Measurements from ENCODE around the gene EXTL2.
"Not testable (repeated sequence)": the region's sequence is repeated elsewhere in the genome, so short reads cannot be mapped to it uniquely, and the experiment has no call there.

EXTL2 gene

DNA sequence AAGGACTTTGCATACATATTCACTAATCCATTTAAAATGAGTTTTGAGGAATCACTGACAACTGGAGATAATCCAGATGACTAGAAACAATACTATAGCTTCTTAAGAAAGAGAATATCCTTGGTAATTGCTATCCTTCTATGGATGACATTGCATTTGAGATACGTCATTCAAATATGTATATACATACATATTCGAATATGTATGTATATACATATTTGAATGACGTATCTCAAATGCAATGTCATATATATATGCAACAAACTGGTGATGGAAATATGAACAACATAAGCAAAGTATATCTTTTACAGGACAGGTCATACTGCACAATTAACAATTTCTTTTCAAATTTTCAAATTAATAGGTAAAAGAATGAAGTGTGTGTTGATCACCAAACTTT lies 41.7 kb downstream of the EXTL2 start:
- H3K27ac ChIP-seq, result no peak overlapping the region
- TF ChIP-seq ZFX (IDR thresholded peaks at IDR 0.05), result no peak
- TF ChIP-seq, protein P1, sequence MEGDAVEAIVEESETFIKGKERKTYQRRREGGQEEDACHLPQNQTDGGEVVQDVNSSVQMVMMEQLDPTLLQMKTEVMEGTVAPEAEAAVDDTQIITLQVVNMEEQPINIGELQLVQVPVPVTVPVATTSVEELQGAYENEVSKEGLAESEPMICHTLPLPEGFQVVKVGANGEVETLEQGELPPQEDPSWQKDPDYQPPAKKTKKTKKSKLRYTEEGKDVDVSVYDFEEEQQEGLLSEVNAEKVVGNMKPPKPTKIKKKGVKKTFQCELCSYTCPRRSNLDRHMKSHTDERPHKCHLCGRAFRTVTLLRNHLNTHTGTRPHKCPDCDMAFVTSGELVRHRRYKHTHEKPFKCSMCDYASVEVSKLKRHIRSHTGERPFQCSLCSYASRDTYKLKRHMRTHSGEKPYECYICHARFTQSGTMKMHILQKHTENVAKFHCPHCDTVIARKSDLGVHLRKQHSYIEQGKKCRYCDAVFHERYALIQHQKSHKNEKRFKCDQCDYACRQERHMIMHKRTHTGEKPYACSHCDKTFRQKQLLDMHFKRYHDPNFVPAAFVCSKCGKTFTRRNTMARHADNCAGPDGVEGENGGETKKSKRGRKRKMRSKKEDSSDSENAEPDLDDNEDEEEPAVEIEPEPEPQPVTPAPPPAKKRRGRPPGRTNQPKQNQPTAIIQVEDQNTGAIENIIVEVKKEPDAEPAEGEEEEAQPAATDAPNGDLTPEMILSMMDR (conservative IDR thresholded peaks at IDR 0.05), result no peak

DNA sequence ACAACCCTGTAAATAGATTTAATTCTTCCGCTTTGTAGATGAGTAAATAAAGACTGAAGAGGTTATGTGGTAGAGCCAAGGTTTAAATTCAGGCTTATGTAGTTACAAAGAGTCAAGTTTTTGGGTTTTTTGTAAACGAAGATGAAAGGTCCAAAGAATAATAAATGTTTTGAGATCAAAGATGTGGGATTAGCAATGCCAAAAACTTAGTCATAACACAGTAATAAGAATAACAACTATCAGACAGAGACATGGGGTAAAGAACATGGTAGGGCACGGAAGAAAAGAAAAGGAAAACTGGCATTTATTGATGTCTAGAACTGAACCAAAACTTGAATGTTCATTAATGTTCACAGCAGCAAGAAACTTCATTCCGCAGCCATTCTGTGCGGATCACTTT lies 42.9 kb downstream of the EXTL2 start:
- no peak overlapping the region for H3K27ac ChIP-seq
- TF ChIP-seq ZFX (IDR thresholded peaks at IDR 0.05), result no peak
- TF ChIP-seq, protein P1 (conservative IDR thresholded peaks at IDR 0.05), result no peak

DNA sequence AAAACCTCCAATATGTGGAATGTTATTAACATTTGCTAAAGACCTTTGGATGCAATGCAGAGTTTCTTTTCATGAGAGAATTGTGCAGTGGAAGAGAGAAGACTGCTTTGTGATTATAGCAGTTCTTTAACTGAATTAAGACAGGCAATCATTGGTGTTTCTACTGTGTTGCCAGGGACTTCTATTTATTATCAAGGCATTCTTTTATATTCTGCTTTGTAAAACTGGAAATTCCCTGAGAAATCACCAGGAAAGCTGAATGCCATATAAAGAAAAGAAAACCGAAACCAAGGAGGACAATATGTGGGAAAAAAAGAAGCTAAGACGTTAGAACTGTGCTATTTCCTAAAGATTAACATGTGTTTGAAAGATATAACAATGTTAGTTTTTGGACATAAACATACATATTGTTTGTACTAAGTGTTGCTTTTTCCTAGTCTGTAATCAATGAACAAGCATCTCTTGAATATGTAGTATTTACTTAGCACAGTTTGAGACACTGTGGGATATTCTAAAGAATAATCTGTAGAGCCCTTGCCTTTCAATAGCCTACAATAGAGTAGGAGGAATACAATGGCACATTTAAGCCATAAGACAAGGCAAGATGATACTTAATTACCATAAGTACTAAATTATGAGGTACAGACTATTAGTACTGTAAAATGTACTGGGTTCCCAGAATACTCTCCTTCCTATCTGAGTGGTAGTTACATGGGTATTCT lies 47.1 kb downstream of the EXTL2 start:
- no peak for TF ChIP-seq ZFX (IDR thresholded peaks at IDR 0.05)
- TF ChIP-seq, protein P1 (conservative IDR thresholded peaks at IDR 0.05), result no peak
- no peak overlapping the region for H3K27ac ChIP-seq

- H3K27ac ChIP-seq, result not testable (repeated sequence)
Measured at GRCh38 chr1:100843160-100843559, 51.5 kb downstream of the EXTL2 start.

DNA sequence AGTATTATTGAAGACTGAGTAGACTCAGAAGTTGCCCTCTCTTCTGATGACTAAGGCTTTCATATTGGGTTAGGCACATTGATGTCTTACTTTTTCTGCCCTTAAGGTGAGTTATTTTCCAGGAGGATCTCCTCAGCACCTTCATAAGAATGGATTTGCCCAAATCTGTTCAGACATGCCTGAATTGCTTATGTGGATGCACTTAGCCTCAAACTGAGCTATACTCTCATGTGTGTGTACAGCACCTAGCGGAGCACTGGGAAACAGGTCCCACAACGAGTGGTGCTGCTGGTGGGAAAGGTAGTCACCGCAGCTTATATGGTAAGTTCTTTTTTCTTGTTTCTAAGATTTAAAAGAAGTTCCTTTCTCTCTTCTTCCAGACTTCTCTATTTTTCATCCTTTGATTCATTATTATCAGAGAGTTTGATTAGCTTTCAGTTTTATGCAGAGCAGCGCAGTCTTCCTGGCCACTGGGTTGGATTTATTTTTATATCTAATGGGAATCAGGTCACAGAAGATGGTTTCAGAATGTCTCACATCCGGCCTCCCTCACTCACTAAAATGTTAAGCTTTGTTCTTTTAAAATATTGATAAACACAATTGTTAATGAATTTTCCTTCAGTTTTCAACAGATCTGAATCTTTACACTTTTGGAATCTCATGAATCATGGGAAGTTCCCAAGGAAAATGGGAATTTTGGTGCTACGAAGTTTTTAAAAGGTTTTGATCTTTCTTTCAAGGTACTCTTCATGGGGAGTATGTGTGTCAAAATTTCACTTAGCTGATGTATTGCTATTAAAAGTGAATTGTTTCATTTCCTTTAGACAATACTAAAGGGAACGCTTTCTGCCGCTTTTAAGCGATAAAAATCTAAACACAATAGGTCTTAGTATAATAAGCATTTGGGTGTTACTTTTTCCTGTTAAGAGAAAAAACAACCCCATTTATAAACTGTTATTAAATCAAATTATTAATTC lies 58.5 kb downstream of the EXTL2 start:
- H3K27ac ChIP-seq, result no peak overlapping the region
- TF ChIP-seq, protein P1 (conservative IDR thresholded peaks at IDR 0.05), result no peak
- no peak for TF ChIP-seq ZFX (IDR thresholded peaks at IDR 0.05)

- H3K27ac ChIP-seq, result no peak overlapping the region
- TF ChIP-seq ZFX (IDR thresholded peaks at IDR 0.05), result no peak
- TF ChIP-seq, protein P1 (conservative IDR thresholded peaks at IDR 0.05), result peak; percentile 63
Measured at GRCh38 chr1:100834777-100835660, 59.6 kb downstream of the EXTL2 start.

- no peak overlapping the region for H3K27ac ChIP-seq
- TF ChIP-seq, protein P1 (conservative IDR thresholded peaks at IDR 0.05), result no peak
- TF ChIP-seq ZFX (IDR thresholded peaks at IDR 0.05), result no peak
Measured at GRCh38 chr1:100832694-100833428, 61.8 kb downstream of the EXTL2 start.

DNA sequence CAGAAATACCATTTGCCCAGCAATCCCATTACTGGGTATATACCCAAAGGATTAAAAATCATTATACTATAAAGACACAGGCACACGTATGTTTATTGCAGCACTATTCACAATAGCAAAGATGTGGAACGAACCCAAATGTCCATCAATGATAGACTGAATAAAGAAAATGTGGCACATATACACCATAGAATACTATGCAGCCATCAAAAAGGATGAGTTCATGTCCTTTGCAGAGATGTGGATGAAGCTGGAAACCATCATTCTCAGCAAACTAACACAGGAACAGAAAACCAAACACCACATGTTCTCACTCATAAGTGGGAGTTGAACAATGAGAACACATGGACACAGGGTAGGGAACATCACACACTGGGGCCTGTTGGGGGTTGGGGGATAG lies 69.0 kb downstream of the EXTL2 start:
- not testable (repeated sequence) for H3K27ac ChIP-seq

Data from C4-2B (cell line).